CD4-positive, alpha-beta T cell treated with Interleukin-15 for 1 hour (primary cell): ENCODE data around the gene RTN4RL2.

Experiments
- DNase-seq: peaks from one replicate; pipeline ENCODE4 v3.0.0-alpha.2; 2020

Gene RTN4RL2

DNA sequence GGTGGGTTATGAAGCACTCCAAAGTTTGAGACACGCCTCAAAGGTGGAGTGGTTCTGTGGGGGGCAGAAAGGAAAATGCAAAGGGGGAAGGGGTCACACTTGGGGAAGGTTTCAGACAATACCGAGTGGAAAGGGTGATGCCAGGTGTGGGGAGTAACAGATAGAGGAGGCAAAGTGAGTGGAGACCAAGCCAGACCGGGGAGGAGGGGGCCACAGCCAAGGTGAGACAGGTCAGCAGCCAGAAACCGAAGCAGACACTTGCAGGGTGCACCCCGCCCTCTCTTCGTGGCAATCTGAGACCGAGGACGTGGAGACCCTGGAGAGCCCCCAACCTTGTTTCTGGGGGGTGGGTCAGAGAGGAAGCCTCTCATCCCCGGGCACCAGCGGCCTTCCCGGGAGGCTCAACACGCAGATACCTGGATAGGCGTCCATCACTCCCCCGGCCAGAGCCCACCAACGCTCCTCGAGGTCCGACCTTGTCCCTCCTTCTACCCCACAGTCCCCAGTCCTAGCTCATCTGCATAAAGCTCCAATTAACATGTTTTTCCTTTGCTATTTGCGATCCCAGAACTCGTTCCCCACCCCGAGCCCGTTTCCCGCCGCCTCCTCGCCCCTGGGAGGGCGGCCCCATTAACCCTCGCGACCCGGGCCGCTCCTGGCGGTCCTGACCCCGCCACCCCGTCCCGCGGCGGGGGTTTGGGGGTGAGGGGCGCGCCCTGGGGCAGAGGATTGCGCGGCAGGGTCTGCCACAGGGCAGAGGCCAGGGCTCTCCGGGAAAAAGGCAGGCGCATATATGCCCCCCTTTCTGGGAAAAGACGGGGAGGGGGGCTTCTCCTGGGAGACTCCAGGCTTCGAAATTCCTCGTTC, 21.8 kb downstream of the RTN4RL2 start:
- no peak for DNase-seq

DNA sequence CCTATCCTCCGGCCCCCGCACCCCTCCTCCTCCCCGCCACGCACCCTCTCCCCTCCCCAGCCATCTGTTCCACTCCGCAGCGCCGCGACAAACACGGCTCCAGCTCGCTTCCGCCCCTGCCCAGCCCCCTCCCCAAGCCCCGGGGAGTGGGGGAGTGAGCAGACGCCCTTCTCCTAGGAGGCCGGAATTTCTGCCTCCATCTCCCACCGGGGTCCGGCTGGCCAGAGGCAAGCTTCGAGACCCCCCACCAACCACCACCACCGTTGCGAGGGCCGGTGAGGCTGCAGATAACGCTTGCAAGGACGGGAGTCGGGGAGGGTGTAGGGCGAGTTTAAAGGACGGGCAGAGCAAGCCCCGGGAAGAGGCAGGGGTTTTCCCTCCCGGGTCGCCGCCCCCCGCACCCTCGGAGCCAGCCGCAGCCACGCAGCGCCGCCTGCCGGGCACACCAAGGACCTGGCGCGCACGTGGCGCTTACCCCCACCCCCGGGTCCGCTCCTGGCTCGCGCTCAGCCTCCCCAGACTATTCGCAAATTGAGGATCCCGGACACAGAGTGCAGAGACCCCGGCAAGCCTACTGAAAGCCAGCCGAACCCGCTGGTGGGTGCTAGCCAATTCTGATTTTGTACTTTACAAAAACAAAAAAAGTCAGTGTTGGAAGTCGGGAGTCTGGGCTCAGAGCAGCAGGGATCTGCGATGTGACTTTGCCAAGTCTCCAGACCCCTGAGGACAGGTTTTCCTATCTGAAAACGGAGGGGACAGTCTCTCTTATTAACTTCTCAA, 22.6 kb downstream of the RTN4RL2 start:
- peak; percentile 64 for DNase-seq

DNA sequence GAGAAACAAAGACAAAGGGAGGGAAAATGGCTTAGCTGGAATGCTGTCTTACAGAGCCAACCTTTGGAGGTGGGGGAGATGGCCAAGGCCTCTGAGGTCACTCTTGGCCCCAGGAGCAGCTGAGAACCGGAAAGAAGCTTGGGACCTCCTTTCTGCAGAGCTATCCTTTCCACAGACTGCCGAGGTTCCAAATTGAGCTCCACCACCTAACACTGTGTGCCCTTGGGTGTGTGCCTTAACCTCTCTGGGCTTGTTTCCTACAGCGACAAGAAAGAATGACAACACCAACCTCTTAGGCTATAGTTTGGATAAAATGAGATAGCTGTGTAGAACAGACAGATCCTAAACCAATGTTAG, 23.2 kb downstream of the RTN4RL2 start:
- no peak for DNase-seq

DNA sequence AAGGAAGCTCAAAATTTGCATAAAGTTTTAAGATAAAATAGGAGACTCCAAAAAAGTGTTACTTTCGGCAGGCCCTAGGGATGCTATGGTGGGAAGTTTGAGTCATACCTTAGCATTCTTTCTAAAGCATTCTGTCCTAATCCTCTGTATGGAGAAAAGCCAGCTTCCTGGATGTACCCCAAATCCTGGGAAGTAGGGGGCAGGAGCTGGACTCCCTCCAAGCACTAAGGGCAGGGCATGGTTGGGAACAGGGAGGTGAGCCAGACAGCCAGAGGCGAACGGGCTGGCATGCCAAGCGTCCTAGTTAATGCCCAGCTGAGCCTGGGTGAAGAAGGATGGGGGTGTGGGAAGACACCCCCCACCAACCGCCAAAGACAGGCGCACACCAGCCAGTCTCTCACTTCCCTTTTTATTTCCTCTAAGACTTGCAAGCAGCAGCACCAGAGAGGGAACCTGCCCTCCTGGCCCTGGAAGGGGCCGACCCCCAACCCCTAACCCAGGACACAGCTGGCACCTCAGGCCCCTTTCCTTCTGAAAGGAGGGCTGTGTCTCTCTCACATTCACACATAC, 23.9 kb downstream of the RTN4RL2 start:
- DNase-seq, result peak; percentile 39

DNA sequence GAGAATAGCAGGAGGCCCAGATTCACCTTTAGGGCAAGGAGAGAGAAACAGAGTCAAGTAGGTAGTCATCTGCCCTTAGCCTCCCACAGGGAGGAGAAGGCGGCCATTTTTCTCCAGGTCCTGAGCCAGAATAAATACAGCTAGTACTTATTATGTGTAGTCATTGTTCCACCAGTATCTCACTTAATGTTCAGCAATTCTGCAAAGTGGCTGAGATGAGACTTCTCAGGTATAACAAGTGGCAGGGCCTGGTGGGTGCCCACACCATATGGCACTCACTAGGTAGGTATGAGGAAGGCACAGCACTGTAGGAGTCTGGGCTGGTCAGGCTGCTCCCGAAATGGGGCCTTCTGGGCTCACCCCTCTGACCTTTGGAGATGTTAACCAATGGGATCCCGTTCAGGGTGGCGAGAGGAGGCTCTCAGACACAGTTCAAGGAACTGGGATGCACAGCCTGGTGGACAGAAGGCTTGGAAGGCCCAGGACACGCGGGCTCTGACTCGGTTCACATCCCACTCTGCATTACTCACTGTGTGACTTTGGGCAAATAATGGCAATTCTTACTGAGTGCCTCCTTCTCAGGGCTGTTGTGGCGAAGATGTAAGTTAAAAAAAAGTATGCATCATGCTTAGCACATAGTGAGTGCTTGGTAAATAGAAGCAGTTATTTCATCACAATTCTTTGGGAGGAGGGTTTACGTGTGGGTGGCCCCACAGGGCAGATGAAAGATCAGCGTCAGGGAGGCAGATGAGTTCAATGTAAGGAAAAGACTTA, 25.1 kb downstream of the RTN4RL2 start:
- no peak for DNase-seq

DNA sequence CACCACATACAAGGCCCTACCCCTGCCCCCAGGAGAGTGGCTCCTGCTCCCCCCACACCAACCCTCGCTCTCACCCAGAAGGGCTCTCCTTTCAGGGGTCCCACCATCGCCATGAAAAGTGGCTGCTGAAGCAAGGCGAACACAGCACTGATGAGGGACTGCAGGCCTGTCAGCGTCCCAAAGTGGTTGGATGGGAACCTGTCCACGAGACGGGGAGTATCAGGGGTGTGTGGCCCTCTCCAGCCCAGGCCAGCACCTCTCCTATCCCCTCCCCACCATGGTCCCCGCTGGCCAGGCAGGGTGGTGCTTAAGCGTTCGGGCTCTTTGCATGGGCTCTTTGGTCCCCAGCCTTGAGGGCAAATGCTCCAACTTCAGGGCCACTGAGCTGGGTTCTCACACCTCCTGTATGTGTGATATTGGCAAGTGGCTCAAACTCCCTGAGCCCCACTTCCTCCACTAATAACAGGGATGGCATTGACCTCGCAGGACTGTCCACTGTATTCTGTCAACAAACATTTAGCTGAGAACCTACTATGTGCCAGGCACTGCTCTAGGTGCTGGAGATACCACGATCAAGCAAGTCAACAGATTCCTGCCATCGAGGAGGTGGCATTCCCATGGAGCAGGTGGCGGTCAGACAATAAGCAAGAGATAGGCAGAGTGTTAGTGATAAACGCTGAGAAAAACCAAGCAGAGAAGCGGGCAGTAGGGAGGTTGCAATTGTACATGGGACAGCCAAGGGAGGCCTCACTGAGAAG, 26.9 kb downstream of the RTN4RL2 start:
- no peak for DNase-seq

DNA sequence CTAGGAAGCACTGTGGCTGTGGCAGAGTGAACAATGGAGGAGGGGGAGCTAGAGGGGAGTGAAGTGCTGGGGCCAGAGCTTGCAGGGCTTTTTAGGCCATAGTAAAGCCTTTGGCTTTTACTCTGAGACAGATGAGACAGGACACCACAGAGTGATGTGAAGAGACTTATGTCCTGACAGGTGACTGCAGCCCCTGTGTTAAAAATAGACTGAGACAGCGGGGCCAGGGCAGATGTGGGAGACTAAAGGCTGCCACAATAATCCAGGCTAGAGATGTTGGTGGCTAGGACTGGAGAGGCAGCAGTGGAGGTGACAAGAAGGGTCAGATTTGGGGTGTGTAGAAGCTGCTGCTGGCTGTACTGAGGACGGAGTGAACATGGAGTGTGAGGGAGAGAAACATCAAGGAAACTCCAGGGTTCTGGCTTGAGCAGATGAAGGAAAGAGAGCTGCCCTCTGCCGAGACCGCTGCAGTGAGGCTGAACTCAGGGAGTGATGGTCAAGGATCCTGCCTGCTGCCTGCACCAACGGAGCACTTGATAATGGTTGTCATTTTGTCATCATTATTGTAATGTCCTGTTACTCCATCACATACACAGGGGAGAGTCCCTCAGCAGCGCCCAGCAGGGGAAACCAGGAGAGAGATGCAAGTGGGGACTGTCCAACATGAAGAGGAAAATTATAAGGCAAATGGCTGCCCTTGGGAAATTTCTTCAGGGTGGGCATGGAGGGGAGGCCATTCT, 27.8 kb downstream of the RTN4RL2 start:
- DNase-seq, result no peak

DNA sequence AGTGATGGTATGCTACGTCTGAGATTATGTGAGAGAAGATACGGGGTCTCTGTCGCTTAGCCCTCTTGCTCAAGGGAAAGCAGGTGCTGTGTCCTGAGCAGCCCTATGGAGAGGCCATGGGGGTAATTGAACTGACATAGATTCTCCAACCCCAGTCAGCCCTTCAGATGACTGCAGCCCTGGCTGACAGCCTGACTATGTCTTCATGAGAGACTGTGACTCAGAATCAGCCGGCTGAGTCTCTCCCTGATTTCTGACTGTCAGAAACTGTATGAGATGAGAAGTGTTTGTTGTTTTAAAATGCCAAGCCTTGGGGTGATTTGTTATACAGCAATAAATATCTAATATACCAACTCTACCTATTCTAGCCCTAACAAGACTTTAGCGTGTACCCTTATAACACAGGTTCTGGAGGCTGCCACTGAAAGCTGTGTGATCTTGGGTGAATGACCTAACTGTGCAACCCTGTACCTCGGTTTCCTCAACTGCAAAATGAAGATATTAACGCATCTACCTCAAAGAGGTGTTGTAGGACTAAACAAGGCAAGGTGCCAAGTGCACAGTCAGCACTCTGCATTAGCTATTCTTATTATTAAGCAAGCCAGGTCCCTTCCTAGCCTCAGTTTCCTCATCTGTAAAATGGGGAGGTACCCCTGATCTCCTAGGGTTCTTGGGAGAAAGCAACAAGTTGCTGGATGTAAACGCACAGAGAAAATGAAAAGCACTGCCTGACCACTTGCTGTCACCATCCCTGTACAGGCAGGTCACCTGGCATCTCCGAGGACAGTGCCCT, 30.3 kb downstream of the RTN4RL2 start:
- no peak for DNase-seq

DNA sequence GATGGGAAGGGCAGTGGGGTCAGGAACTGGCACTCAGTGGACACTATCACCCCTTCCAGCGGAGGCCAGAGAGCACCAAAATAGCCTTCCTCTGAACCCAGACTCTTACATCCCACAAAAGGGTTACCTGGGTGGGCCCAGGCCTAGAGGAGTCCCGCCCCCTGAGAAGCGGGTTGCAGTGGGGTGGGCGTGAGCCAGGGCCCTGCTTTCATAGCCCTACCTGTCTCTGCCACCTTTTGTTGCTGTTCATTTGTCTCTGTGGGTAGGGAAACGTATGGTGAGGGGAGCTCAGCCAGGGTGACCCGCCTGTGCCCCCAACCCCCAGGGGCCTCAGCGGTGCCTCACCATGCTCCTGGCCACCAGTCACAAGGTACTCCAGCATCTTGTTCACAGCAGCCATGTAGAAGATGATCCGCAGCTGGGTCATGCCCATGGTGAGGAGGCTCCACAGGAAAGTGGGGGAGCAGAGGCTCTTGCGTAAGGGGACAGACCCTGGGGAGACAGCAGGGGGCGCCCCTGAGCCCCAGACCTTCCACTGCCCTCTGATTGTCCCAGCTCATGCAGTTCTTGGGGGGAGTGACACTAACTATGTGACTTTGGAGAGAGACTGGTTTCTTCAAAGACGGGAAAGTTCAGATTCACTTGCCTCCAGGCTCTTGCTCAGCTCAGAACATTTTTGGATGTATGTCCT, 31.2 kb downstream of the RTN4RL2 start:
- DNase-seq, result peak; percentile 37

DNA sequence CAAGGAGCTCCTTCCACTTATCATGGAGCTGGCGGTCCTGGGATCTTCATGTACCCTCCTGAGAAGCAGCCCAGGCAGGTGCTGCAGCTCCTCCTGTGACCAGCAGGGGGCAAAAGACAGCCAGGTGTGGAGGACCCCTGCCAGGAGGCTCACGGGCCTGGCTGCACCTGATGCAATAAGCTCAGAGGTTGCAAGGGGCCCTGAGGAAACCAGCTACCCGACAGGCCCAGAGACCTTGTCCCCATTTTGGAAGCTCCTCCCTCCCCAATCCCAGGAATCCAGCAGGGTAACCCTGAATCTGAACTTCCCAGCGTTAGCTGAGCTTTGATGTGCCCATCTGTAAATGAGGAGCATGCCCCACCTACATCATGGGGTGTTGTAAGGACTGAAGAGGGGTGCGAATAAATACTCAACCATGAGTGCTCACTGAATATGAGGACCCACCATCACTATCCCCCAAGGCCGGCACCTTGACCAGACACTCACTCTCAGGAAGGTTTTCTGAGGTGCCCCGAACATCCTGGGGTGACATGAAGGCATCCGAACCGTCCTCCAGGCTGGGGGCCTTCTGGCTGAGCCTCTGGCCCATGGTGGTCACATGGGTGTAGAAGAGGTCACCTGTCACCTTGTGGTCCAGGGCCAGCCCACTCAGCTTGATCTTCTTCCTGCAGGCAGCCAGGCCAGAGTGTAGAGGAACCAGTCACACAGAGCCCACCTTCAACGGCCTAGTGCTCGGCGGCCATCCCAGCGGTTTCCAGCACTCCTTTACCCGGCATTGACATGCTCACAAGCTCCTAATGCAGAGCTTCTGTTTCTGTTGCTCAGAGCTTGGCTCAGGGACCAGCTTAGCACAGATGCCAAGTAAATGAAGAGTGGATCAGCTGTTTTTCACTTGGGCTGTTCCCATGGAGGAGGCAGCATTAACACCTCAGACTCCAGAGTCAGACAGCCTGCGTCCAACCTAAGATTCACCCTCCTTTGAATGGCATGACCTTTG, 33.5 kb downstream of the RTN4RL2 start:
- DNase-seq, result peak; percentile 69

DNA sequence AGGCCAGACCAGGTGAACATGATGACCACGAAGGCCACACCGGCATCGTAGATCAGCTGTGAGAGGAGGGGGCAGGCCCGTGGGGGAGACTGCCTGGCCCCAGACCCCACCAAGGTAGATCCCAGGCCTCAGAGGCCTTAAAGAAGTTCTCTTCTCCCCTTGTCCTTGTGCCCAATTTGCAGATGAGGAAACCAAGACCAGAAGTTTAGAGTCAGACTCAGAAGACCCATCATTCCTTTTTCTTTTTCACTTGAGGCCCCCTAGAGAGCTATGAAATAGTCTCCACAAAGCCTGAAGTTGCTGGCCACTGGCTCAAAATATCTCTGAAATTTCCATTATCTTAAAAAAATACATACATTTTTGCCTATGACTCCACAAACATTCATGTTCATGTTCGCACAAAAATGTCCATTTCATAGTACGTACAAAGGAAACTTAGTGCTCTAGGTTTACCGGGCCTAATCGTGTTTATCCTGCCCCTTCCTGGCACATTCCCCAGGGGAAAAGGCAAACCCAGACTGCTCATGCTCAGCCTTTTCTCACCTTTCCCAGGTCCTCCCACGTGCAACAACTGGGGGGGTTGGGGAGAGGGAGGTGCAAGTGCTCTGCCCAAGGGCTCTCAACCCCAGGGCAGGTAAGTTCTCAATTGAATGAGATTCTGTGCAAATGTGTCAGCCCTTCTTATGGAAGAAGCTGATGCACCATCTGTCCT, 35.9 kb downstream of the RTN4RL2 start:
- no peak for DNase-seq

DNA sequence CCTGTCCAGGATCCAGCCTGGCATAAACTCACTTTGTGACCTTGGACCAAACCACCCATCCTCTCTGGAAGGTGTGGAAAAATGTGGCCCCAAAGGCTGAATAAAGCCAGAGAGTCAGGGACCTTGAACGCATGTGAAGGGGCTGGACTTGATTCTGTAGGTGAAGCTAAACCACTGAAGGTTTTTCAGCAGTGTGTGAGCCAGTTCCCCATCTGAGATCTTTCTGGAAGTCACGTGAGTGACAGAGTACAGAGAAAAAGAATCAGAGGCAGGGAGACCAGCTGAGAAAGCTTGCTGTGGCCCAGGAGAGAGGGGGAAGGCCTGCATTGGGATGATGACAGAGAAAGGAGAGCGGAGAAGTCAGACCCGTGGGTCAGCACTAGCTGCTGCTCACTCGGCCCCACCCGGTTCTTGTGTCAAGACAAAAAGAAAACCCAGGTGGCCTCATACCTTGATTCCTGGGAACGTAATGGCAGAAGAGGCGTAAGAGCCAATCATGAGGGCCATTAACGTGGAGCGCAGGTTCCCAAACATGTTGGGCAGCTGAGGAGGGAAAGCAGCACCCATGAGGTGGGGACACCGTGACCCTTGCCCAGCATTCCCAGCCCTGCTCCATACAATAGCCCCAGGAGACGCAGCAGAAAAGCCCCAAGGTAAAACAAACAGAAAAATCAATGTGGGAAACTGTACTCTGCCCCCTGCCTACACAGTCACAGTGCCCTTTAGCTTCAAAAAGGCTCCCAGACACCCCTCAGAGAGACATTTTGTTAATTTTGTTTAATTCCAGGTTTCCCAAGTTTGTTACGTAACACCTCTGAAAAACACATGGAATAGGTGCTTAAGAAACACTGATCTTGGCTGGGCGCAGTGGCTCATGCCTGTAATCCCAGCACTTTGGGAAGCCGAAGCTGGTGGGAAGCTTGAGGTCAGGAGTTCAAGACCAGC, 37.2 kb downstream of the RTN4RL2 start:
- no peak for DNase-seq

DNA sequence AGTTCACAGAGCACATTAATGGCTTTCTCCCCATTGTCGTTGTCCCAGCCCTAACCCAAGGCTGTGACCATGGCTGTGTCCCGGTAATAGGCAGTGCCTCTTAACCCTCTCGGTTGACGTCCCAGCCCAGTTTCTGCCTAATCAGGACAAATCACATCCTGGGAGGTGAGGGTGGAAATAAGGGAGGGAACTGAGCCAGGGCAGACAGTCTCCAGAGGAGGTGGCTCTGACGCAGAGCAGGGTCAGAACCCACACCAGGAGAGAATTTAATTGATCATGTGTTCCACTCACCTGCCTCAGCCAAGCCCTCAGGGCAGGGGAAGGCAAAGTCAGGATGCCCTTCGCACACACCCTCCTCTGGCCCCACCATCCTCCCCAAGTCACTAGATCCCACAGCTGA, 38.2 kb downstream of the RTN4RL2 start:
- DNase-seq, result no peak

DNA sequence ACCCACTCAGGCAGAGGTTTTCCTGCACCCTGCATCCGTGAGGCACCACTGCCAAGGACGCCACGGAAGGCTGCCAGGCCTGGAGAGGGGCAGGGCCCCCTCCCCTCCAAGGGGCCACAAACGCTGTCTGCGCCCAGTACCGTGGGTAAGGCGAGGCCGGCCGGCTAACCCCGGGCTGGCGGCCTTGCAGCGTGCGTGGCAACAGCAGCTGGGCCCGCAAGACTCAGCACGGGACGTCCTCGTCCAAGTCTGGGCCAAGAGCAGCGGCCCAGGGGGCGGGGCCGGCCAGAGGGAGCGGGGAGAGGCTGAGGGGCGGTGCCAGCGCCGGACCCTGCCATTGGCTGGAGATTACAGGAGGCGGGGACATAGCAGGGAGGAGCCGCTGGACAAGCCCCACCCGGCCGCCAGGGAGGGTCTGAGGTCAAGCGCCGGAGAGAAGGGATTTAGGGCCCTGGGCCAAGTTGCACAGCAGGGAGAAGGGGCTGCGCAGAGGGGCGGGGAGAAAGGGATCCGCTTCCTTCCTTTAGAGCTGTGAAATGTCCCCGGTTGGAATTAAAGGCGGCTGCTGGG, 39.2 kb downstream of the RTN4RL2 start:
- DNase-seq, result peak; percentile 73

DNA sequence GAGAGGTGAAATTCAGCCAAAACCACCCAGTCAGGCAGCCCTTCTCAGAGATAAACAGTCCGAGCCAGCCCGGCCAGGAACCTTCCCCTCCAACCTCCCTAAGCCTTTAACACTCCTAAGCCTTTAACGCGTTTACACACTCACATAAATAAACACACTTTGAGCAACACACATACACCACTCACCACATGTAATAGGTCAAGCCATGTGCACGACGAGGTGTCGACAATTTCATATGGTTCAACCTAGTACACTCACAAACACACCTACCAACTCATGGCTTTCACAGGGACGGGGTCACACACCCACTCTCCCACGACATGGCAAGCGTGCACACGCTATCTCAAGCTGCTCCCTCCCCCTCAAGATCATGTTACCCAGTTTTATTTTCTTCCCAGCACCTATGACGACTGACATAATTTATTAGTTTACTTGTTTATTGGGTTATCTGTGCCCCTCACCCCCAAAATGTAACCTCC, 39.7 kb downstream of the RTN4RL2 start:
- no peak for DNase-seq

DNA sequence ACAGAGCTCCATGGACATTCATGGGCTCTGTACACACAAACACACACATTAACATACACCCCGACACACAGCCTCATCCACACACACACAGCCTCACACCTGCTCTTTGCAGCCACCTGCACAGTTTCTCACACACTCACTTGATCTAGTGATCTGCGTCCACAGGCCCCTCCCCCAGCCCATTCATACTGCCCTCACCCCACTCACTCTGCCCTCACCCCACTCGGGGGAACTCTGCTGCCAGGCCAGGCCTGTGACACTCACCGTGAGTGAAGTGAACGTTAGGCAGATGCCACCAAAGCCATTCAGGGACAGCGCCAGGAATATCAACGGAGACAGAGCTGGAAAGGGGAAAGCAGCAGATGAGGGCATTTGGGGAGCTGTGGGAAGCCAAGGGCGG, 40.2 kb downstream of the RTN4RL2 start:
- no peak for DNase-seq
